Type B pancreatic cell (in vitro differentiated cells): Measurements from ENCODE around the gene ITGA3. TPM values are rescaled to one million over a fixed set of nuclear protein-coding genes. Genes with fewer than 3 reads are reported as not detected.

ENCODE experiments used
- DNase-seq: peaks from one replicate; pipeline ENCODE4 v3.0.0; 2021; ENCODE audit warnings: mixed read lengths; ENCODE audit not compliant: unreplicated experiment; ENCODE audit errors: extremely low spot score
- H3K27ac Mint-ChIP-seq: 2 replicates; pipeline ENCODE4 v1.8.0; 2021; ENCODE audit warnings: mild to moderate bottlenecking, mixed read lengths
- H3K27me3 Mint-ChIP-seq: 2 replicates; pipeline ENCODE4 v1.8.0; 2021; ENCODE audit warnings: mixed read lengths
- H3K36me3 Mint-ChIP-seq: 2 replicates; pipeline ENCODE4 v1.8.0; 2021; ENCODE audit warnings: mixed read lengths
- H3K4me1 Mint-ChIP-seq: one replicate; pipeline ENCODE4 v1.8.0; 2021; ENCODE audit warnings: mixed read lengths; ENCODE audit not compliant: unreplicated experiment
- H3K4me3 Mint-ChIP-seq: 2 replicates; pipeline ENCODE4 v1.8.0; 2021; ENCODE audit warnings: mild to moderate bottlenecking, mixed read lengths
- H3K9me3 Mint-ChIP-seq: 2 replicates; pipeline ENCODE4 v1.8.0; 2021; ENCODE audit warnings: mixed read lengths
- total RNA-seq: library from RNA; stranded (reverse); gene quantifications from 2 replicates; pipeline ENCODE4 v1.2.1, GENCODE V29; 2021; ENCODE audit warnings: low replicate concordance
- TF ChIP-seq, protein P1 (sequence below): fragments of 200-600 bp; sonication (generic); conservative IDR thresholded peaks from 2 replicates; pipeline ENCODE4 v1.5.0; 2021; ENCODE audit warnings: antibody characterized with exemption, mild to moderate bottlenecking

Gene ITGA3
- total RNA-seq, 1 donor from 2014 or later = 20.3 TPM

- H3K4me3 Mint-ChIP-seq = no peak overlapping the region
- TF ChIP-seq, protein P1, sequence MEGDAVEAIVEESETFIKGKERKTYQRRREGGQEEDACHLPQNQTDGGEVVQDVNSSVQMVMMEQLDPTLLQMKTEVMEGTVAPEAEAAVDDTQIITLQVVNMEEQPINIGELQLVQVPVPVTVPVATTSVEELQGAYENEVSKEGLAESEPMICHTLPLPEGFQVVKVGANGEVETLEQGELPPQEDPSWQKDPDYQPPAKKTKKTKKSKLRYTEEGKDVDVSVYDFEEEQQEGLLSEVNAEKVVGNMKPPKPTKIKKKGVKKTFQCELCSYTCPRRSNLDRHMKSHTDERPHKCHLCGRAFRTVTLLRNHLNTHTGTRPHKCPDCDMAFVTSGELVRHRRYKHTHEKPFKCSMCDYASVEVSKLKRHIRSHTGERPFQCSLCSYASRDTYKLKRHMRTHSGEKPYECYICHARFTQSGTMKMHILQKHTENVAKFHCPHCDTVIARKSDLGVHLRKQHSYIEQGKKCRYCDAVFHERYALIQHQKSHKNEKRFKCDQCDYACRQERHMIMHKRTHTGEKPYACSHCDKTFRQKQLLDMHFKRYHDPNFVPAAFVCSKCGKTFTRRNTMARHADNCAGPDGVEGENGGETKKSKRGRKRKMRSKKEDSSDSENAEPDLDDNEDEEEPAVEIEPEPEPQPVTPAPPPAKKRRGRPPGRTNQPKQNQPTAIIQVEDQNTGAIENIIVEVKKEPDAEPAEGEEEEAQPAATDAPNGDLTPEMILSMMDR = no peak
- H3K4me1 Mint-ChIP-seq = no peaks in the 10 kb centered on the region
- peaks cover 2% of the 10 kb centered on the region for H3K9me3 Mint-ChIP-seq
- H3K36me3 Mint-ChIP-seq = no peaks in the 10 kb centered on the region
- DNase-seq = no peak
- no peak overlapping the region for H3K27ac Mint-ChIP-seq
- peaks cover 17% of the 10 kb centered on the region for H3K27me3 Mint-ChIP-seq
These were observed 37.0 kb upstream of the ITGA3 start for GRCh38 chr17:50018909-50019308.

DNA sequence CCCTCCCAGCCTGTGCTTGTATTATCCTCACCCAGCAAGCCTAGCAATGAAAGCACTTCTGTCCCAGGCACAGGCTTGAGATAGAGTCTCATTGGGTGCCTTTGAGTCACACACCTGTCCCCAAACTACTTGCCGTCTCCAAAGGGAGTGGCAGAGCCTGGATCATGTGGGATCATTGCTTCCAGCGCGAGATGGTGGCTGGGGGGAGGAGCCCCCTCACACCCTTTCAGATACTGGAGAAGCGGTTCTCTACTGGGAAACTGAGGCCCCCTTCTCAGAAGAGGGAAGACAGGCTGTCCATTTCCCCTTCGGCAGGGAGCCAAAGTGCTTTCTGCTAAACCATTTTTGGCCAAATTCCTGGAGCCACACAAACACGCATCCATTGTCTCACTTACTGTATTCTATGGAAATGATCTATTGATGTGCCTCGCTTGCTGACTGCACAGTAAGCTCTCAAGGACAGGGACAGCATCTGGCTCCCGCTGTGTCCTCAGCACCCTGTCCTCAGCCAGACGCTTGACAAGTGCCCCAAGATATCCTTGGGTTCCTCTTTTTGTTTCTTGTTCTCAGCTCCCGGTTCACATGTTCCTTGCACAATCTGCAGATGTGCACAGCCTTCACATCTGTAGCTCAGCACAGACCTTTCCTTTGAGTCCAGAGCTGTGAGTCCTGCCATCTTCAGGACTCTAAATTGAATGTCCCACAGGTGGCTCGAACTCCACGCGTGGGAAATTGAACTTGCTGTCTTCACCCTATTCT lies 34.9 kb upstream of the ITGA3 start:
- DNase-seq = peak; percentile 32
- no peaks in the 10 kb centered on the region for H3K4me1 Mint-ChIP-seq
- TF ChIP-seq, protein P1 = no peak
- no peak overlapping the region for H3K27ac Mint-ChIP-seq
- peaks cover 15% of the 10 kb centered on the region for H3K27me3 Mint-ChIP-seq
- no peaks in the 10 kb centered on the region for H3K9me3 Mint-ChIP-seq
- no peak overlapping the region for H3K4me3 Mint-ChIP-seq
- no peaks in the 10 kb centered on the region for H3K36me3 Mint-ChIP-seq

DNA sequence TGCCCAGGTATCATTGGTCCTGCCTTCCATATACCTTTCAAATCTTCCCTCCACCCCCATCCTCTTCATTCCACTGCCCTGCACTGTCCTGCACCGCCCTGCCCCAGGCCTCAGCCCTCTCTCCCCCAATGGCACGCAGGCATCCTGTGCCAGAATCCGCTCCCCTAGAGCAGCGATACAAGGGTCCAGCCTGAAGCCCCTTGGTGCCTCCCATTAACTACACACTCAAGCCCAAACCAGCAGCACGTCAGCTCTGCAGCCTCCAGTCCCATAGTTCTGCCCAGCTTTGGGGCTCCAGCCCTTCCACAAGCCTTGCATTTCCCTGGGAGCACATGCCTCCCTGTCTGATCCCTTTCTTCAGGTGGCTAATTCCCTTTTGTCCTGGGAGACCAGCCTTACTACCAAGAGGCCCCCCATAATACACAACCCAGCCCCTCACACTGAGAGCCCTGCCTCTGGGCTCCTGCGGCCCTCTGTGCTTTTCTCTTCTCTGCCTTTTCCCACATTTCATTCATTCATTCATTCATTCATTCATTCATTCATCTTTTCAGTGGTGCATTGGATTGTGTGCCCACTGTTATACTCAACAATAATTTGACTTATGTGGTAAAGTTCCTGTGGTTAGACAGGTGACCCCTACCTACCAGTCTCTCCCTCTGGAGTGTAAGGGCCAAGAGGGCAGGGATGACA lies 34.1 kb upstream of the ITGA3 start:
- no peak overlapping the region for H3K4me3 Mint-ChIP-seq

DNA sequence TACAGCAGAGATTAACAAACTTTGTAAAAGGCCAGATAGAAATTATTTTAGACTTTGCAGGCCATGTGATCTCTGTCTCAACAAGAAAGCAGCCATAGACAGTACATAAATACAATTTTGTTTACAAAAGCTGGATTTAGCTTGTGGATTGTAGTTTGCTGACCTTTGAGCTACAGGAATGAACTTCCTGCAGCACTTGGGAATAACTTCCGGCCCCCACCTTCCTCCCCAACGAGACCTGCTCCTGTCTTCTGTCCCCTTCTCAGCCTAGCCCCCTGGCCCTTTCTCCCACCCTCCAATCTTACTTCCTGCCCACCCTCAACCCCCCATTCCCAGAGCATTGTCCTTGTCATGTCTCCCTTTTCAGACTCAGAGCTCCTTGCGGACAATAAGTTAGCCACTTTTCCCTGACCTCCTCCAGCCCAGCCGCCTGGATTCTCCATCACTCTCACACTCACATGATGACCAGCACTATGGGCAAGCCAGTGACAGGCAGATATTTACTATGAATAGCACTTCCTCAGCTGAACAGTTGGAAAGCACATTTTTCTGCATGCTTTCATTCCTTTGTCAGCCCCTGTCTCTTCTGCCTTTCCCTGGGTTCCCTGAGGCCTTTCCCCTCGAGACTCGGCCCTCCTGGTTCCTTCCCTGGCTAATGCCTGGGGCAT lies 33.3 kb upstream of the ITGA3 start:
- Mint-ChIP-seq H3K9me3 (no peaks in the 10 kb centered on the region), H3K27me3 (peaks cover 21% of the 10 kb centered on the region), H3K4me3 (no peak overlapping the region), H3K4me1 (no peaks in the 10 kb centered on the region), H3K36me3 (no peaks in the 10 kb centered on the region), H3K27ac (no peak overlapping the region)
- TF ChIP-seq, protein P1 = no peak
- DNase-seq = peak; percentile 22

More for the DNA sequence above, 34.1 kb upstream of the ITGA3 start:
- TF ChIP-seq, protein P1 = no peak
- Mint-ChIP-seq H3K9me3 (no peaks in the 10 kb centered on the region), H3K27ac (no peak overlapping the region), H3K4me1 (no peaks in the 10 kb centered on the region), H3K27me3 (peaks cover 19% of the 10 kb centered on the region), H3K36me3 (no peaks in the 10 kb centered on the region)
- DNase-seq = peak; percentile 45

- Mint-ChIP-seq H3K36me3 (no peaks in the 10 kb centered on the region), H3K9me3 (no peaks in the 10 kb centered on the region), H3K4me3 (no peak overlapping the region), H3K4me1 (peaks cover under 1% of the 10 kb centered on the region), H3K27me3 (peaks cover 25% of the 10 kb centered on the region), H3K27ac (no peak overlapping the region)
- DNase-seq = no peak
- TF ChIP-seq, protein P1 = no peak
These were observed 32.4 kb upstream of the ITGA3 start for GRCh38 chr17:50023520-50023919.
